Measurements from ENCODE around the gene WDR81.
"Not testable (repeated sequence)": the region's sequence is repeated elsewhere in the genome, so short reads cannot be mapped to it uniquely, and the experiment has no call there.

WDR81 gene

DNA sequence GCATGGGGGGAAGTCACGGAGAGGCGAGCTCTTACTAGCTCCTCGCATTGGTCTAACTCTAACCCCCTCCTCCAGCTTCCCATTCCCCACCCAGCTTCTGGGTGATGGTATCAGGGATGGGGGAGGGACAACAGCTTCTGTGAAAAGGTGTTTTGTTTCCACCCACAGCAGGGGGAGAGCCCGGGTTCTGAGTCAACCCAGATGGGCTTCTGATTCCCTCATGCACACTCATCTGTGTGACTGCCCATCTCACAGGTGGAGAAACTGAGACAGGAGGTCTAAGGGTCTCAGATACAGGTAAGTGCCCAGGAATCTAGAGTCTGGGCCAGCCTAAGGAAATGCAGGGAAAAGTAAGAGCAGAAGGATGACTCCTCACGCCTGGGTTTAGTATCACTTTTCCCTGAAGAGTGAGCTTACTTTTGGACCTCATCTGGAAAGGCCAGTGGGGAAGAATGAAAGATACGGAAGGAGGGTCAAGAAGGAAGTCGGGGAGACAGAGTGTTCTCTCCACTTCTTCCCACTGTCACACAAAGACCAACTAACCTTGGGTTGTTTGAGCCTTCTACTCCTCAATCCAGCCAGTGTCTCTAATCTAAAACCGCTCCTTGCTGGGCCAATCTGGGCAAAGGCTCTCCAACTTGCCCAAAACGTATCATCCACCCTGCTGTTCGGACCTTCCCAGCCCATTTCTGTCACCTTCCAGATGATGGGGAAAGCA, 11.2 kb upstream of the WDR81 start:
- DNase-seq = no peak

DNA sequence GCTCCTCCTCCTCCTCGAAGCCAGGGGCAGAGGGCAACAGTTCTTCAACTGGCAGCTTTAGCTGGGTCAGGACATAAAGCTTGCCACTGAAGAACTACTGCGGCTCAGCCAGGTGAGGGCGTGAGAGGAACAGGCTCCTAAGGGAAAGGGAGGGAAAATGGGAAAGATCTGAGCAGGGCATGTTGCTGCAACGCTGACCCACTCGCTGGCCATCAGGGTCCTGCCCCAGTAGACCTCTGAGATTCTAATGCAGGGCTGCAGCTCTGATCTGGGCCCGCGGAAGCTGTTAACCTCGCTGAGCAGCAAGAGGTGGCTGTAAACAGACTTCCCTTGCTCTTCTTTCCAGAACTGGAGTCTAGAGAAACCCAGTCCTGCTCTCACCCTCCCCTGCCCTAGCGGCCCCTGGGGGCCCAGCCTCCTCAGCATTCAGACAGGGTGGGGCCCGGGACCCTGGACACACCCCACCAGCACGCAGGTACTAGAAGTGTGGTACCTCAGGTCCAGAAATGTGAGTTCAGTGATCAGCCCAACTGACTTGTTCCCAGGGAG, 10.6 kb upstream of the WDR81 start:
- no peak for DNase-seq

DNA sequence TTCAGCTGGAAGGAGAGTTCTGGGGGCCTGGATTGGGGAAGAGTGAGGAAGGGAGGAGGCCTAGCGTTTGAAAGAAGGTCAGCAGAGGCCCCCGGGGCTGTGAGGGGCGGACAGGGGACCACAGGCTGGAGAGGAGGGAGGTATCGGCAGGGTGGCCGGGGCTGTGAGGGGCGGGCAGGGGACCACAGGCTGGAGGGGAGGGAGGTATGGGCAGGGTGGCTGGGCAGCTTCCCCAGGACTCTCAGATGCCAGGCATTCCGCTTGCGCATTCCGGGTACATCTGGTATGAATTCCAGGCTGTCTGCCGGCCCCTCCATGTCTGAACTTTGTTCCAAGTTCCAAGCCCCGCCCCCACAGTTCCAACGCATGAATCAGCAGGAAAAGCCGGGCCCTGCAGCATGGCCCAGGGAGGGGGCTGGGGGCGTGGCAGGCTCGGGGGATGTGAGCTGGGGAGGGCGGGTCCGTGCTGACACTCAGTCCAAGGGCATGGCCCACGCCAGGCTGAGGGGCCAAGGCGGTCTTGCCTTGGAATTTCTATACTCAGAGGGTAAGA, 10.0 kb upstream of the WDR81 start:
- DNase-seq = peak in 45 of 51 donors; percentile 13 to 89 (median 65)

DNA sequence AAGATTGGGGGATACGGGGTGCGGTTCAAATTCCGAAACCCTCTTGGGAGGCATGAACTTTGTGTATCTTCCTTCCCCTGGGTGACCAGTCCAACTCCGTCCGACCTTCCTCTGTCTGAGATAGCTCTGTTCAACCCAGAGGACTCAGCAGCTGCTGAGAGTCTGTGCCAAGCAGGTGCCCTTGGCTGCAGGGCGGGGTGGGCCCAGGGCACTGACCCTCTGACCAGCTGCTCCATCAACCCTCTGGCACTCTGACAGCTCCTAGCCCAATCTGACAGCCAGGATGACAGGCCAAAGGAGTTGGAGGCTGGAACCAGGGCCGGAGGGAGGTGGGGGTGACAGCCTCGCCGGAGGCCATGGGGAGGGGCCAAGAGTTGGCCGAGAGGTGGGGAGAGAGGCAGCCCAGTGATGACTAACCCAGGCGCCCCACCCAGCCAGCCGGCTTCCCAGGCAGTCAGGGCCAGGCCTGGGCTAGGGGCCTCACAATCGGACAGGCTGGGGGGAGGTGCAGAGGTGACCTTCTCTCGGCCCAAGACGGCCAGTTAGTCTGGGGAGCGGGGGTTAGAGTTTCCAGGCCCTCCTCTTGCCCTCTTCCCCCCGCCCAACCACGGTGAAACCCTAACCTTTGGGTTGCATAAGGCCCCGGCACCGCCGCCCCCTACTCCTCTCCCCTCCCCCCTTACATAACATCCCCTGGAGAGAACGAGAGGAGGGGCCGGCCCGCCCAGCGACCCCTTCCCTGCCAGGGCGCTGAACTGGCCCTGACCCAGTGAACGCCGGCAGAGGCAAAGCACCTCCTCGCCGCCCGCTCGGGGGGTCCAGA, 9.3 kb upstream of the WDR81 start:
- DNase-seq = peak in 29 of 51 donors; percentile 14 to 78 (median 46)

DNA sequence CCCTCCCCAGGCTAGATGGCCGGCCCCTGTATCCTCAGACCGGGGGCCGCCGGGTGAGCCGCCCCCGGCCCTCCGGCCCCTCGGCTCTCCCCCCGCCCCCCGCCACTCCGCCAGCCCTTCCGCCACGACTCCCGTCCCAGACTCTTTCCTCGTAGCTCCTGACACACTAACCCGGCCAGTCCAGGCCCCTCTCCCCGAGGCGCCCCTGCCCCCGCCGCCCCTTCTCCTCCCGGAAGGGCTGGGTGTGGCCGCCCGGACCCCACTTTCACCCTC, 8.8 kb upstream of the WDR81 start:
- peak in 1 of 51 donors; percentile 58 for DNase-seq

DNA sequence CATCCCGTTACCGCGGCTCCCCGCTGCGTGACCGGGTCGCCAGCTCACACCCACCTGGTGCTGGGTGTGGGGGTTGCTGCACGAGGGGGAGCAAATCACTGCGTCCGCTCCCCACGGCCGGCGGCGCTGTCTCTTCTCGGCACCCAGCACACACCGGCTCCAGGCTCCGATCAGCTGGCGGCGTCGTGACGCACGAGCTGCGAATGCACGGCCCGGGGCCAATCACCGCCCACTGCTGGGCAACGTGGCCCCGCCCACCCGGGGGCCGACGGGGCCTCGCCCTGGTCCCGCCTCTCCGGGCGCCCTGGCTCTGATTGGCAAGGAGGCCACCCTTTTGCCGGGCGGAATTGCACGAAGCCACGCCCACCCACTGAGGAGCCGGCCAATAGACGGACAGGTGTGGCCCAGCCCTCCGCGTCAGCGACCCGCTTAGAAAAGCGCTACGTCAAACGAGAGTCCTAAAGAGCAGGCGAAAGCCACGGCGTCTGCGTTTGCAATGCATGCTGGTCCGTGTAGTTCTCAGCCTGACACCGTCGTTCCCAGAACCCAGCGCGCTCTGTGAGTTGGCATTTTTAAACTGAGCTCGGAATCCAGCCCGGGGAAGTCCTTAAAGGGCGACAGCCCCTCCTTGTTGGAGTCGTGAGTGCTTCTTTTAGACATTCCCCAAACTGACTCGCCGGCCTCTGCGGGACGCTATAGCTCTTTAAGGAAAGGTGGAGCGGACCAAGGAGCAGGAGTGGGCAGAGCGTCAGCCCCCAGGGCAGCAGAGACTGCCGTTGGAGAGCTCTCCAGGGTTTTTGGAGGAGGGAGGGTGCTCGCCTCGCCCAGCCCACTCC, 8.2 kb upstream of the WDR81 start:
- peak; percentile 73 to 100 (median 100) for DNase-seq

DNA sequence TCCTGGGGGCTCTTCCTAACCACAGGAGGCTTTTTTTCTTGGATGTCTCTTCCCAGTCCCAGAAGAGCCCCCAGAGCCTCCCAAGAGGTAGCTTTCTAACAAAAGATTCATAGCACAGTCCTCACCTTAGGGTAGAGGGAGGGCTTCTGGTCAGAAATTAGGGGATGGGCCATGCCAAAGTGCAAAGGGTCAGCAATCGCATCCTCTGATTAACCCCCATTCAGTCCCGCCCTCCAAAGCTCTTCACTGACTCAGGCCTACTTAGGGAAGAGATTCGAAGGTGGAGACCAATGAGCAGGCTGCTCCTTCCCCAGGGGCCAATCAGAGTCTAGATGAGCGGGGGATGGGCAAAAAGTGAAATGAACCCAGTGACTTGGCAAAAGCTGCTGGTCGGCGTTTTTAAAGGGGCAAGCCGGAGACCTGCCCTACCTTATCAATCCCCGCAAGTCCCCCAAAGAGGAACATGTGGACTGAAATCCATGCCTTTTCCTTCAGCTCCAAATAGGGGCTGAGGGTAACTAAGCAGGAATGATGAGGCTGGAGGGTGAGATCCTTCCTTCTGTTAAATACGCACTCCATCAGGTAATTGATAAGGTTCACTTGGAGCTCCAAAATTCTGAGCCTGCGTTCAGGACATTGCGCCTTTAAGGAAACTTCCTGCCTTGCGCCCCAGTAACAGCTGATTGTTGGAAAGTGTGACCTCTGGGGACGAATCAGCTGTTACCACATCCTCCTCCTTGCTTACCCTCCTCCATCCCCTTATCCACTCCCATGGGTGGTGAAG, 7.4 kb upstream of the WDR81 start:
- DNase-seq = peak; percentile 30 to 98 (median 86)

DNA sequence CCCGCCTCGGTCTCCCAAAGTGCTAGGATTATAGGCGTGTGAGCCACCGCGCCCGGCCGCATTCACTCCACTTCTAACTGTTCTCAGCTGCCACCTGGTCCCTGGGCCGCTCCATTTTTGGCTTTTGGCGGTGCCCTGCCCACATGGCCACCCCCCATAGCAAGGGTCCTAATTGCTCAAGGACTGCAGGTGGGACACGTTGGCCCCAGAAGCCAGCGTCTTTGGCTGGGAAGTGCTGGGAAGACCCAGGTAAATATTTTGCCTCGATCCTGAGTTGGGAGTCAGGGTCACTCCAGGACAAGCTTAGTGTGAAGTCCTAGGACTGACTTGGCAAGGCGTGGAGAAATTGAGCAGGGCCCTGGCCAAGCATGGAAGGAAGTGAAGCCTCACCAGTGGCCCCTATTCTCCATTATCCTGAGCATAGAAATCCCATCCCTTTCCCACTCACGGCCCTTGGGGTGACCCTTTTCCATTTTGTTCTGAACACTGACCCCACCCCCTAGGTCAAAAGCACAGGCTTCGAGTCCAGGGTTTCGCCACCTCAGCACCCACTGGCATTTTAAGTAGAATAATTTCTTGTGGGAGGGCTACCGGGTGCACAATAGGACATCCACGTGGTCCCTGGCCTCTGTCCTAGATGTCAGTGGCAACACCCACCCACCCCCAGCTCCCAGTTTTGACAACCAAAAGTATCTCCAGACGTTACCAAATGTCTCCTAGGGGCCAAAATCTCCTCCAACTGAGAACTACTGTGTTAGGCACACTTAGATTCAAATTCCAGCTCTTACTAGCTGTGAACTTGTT, 5.9 kb upstream of the WDR81 start:
- DNase-seq = no peak

DNA sequence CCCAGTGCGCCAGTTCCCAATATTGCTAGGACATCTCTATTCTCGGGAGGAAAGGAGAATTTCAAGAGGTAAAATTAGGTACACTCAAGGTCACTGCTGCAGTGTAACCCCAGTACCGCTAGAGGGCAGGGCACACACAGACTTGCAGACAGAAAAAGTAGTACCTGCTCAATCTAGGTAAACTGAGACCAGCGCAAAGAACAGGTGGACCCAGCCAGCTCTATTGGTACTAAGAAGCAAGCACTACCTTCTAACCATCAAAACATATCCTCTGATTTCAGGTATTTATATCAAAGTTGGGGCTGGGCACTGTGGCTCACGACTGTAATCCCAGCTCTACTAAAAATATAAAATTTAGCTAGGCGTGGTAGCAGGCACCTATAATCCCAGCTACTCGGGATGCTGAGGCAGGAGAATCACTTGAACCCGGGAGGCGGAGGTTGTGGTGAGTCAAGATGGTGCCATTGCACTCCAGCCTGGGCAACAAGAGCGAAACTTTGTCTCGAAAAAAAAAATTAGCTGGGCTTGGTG, 3.6 kb upstream of the WDR81 start:
- peak in 29 of 51 donors; percentile 5 to 69 (median 36) for DNase-seq

DNA sequence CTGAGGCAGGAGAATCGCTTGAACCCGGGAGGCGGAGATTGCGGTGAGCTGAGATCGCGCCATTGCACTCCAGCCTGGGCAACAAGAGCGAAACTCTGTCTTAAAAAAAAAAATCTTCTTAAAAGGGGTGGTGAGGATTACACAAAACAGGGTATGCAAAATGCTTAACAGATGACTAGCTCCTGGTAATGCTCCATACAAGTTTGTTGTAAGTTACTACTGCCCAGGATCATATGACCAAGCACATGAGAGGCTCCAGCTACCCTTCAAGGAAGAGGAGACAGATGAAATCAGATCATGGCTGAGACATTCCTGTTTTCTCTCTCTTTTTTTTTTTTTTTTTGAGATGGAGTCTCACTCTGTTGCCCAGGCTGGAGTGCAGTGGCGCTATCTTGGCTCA, 2.5 kb upstream of the WDR81 start:
- DNase-seq = not testable (repeated sequence)

DNA sequence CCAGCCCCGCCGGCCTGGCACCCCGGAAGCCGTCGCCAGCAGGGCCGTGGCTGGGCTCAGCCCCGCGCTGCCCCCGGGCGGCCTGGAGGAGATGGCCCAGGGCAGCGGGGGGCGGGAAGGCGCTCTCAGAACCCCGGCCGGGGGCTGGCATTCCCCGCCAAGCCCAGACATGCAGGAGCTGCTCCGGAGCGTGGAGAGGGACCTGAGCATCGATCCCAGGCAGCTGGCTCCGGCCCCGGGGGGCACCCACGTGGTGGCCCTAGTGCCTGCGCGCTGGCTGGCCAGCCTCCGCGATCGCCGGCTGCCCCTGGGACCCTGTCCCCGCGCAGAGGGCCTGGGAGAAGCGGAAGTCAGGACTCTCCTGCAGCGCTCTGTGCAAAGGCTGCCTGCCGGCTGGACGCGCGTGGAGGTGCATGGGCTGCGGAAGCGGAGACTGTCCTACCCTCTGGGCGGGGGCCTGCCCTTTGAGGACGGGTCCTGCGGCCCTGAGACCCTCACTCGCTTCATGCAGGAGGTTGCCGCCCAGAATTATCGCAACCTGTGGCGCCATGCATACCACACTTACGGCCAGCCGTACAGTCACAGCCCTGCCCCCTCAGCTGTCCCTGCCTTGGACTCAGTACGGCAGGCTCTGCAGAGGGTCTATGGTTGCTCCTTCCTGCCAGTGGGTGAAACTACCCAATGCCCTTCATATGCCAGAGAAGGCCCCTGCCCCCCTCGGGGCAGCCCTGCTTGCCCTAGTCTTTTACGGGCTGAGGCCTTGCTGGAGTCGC, 551 bp downstream of the WDR81 start:
- peak in 7 of 51 donors; percentile 21 to 66 (median 59) for DNase-seq

DNA sequence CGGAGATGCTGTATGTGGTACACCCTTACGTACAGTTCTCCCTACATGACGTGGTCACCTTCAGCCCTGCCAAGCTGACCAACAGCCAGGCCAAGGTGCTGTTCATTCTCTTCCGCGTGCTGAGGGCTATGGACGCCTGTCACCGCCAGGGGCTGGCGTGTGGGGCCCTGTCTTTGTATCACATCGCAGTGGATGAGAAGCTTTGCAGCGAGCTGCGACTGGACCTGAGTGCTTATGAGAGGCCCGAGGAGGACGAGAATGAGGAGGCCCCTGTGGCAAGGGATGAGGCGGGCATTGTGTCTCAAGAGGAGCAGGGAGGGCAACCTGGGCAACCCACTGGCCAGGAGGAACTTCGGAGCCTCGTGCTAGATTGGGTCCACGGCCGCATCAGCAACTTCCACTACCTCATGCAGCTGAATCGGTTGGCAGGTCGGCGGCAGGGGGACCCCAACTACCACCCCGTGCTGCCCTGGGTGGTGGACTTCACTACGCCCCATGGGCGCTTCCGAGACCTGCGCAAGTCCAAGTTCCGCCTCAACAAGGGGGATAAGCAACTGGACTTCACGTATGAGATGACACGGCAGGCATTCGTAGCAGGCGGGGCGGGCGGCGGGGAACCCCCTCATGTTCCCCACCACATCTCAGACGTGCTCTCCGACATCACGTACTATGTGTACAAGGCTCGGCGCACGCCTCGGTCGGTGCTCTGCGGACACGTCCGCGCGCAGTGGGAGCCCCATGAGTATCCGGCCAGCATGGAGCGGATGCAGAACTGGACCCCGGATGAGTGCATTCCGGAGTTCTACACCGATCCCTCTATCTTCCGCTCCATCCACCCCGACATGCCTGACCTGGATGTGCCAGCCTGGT, 1.4 kb downstream of the WDR81 start:
- no peak for DNase-seq

DNA sequence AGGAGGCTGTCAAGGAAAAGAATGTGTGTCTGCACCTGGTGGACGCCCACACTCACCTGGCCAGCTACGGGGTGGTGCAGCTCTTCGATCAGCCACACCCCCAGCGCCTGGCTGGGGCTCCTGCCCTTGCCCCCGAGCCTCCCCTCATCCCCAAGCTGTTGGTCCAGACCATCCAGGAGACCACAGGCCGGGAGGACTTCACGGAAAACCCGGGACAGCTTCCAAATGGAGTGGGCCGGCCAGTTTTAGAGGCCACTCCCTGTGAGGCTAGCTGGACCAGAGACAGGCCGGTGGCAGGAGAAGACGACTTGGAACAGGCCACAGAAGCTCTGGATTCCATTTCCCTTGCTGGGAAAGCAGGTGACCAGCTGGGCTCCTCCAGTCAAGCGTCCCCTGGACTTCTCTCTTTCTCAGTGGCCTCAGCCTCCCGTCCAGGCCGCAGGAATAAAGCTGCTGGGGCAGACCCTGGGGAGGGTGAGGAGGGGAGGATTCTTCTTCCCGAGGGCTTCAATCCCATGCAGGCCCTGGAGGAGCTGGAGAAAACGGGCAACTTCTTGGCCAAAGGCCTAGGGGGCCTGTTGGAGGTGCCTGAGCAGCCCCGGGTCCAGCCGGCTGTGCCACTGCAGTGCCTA, 2.2 kb downstream of the WDR81 start:
- no peak for DNase-seq

DNA sequence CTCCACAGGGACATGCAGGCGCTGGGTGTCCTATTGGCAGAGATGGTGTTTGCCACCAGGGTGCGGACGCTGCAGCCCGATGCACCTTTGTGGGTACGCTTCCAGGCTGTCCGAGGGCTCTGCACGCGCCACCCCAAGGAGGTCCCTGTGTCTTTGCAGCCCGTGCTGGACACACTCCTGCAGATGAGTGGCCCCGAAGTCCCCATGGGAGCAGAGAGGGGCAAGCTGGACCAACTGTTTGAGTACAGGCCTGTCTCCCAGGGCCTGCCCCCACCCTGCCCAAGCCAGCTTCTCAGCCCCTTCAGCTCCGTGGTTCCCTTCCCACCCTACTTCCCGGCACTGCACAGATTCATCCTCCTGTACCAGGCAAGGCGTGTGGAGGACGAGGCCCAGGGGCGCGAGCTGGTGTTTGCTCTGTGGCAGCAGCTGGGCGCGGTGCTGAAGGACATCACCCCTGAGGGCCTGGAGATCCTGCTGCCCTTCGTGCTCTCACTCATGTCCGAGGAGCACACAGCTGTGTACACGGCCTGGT, 2.8 kb downstream of the WDR81 start:
- DNase-seq = no peak

DNA sequence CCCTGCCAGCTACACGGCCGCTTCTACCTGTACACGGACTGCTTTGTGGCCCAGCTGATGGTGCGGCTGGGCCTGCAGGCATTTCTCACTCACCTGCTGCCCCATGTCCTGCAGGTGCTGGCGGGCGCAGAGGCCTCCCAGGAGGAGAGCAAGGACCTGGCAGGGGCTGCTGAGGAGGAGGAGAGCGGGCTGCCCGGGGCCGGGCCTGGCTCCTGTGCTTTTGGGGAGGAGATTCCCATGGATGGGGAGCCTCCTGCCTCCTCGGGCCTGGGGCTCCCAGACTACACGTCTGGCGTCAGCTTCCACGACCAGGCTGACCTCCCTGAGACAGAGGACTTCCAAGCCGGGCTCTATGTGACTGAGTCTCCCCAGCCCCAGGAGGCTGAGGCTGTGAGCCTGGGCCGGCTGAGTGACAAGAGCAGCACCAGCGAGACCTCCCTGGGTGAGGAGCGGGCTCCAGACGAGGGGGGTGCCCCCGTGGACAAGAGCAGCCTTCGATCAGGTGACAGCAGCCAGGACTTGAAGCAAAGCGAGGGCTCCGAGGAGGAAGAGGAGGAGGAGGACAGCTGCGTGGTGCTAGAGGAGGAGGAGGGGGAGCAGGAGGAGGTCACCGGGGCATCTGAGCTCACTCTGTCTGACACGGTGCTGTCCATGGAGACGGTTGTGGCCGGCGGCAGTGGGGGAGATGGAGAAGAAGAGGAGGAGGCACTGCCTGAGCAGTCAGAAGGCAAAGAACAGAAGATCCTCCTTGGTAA, 3.5 kb downstream of the WDR81 start:
- DNase-seq = no peak

DNA sequence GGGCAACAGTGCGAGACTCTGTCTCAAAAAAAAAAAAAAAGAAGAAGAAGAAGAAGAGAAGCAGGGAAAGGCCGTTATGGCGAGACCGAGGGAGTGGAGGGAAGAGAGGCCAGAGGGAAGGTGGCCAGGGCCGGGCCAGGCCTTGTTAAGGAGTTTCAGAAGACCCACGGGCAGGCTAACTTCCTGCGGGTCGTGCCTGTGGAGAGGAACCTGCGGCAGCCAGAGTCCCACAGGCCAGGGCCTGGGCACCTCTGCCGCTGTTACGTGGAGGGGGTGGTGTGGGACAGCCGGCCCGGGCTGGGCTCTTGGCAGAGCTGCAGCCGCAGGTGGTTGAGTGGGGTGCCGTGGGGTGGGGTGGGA, 5.4 kb downstream of the WDR81 start:
- no peak for DNase-seq

Measured in hypothalamus (tissue), 51 donors.